K562 (cell line): ENCODE data around the gene RRAGD. TPM values are rescaled to one million over a fixed set of nuclear protein-coding genes. Genes with fewer than 3 reads are reported as not detected.

Experiments
- ATAC-seq: fragments of 200-7000 bp; cut with Tn5 transposase; 3 replicates; pipeline ENCODE4 v1.9.1; 2020; ENCODE audit warnings: moderate library complexity
- BruUV-seq: library from RNA; stranded (reverse); fragments of 400-500 nt; replicated peaks from 2 replicates; lab custom pipeline; 2021; lab: Mats Ljungman, UMichigan
- CTCF ChIA-PET: fragments of 300-600 bp; formaldehyde crosslinking; extraction: SDS; loops from one replicate; lab custom pipeline; 2021; ENCODE audit warnings: low intra/inter-chr PET ratio; lab: Yijun Ruan, JAX
- POLR2A ChIA-PET: fragments of 300-600, 350-650 bp; sonication (Branson Sonifier 250); formaldehyde crosslinking; extraction: SDS; loops from one replicate; lab custom pipeline; 2021; ENCODE audit warnings: antibody characterized with exemption, inconsistent platforms; lab: Yijun Ruan, JAX
- DNase-seq, 4 experiments: peaks; one replicate each; pipeline versions ENCODE4 v3.0.0 to v3.0.0-alpha.2; 2011 to 2018; ENCODE audit warnings: low spot score in 3 of 4, mixed read lengths in 3 of 4; ENCODE audit errors: extremely low read depth in 1 of 4
- FAIRE-seq: peaks from 2 replicates; lab custom pipeline; 2011; peaks lifted over from hg19 to GRCh38; lab: Jason Lieb, UNC
- H2AFZ ChIP-seq: 2 replicates; pipeline ENCODE4 v1.6.0; 2011; ENCODE audit warnings: low read depth, low read length, control low read depth, inconsistent platforms
- H3K27ac ChIP-seq: fragments of 200-600 bp; 3 replicates; pipeline ENCODE4 v1.8.0; 2011; ENCODE audit warnings: low read depth, mild to moderate bottlenecking, control low read depth, inconsistent platforms, low read length, moderate library complexity, mixed read lengths; ENCODE audit errors: extremely low read depth
- H3K27me3 ChIP-seq, 2 experiments: fragments of 300-600 bp in 1 of 2; 2 replicates in 1 of 2; 3 replicates in 1 of 2; pipeline versions ENCODE4 v1.6.0 to v1.8.0; 2011; ENCODE audit warnings: inconsistent platforms in 2 of 2, low read length in 2 of 2, mild to moderate bottlenecking in 1 of 2, mixed read lengths in 1 of 2, moderate library complexity in 1 of 2; ENCODE audit not compliant: control insufficient read depth in 2 of 2, insufficient read depth in 2 of 2
- H3K36me3 ChIP-seq: fragments of 300-600 bp; 3 replicates; pipeline ENCODE4 v1.8.0; 2011; ENCODE audit warnings: mild to moderate bottlenecking, low read length, inconsistent platforms; ENCODE audit not compliant: control insufficient read depth, insufficient read depth
- H3K4me1 ChIP-seq, 2 experiments: fragments of 200-600 bp in 1 of 2; replicated peaks in 1 of 2; 2 replicates in 1 of 2; 3 replicates in 1 of 2; pipeline versions ENCODE4 v1.5.1 to v1.8.0; 2011; ENCODE audit warnings: inconsistent platforms in 2 of 2, low read length in 2 of 2, mild to moderate bottlenecking in 1 of 2, mixed read lengths in 1 of 2, moderate library complexity in 1 of 2; ENCODE audit not compliant: control insufficient read depth in 2 of 2, insufficient read depth in 2 of 2
- H3K4me2 ChIP-seq: 2 replicates; pipeline ENCODE4 v1.6.1; 2011; ENCODE audit warnings: low read length, control low read depth, inconsistent platforms, mixed read lengths; ENCODE audit not compliant: insufficient read depth
- H3K4me3 ChIP-seq: fragments of 200-600 bp; sonication (generic), shearing (Covaris generic); 2 replicates; pipeline ENCODE4 v1.5.1; 2016; ENCODE audit warnings: control low read depth, inconsistent platforms
- H3K79me2 ChIP-seq: fragments of 200-600 bp; 3 replicates; pipeline ENCODE4 v1.8.0; 2011; ENCODE audit warnings: low read length, inconsistent platforms; ENCODE audit not compliant: control insufficient read depth, insufficient read depth
- H3K9ac ChIP-seq, 2 experiments: 2 replicates each; pipeline versions ENCODE4 v1.6.0 to v1.6.1; 2011; ENCODE audit warnings: low read depth in 2 of 2, low read length in 2 of 2, control low read depth in 1 of 2, inconsistent platforms in 1 of 2, mild to moderate bottlenecking in 1 of 2, mixed read lengths in 1 of 2; ENCODE audit not compliant: insufficient read depth in 1 of 2
- H3K9me1 ChIP-seq: one replicate; pipeline ENCODE4 v1.6.0; 2011; ENCODE audit warnings: inconsistent platforms, mild to moderate bottlenecking, low read length, moderate library complexity; ENCODE audit not compliant: control insufficient read depth, insufficient read depth
- H3K9me3 ChIP-seq: replicated peaks from 2 replicates; pipeline ENCODE4 v1.5.1; 2011; ENCODE audit warnings: low read depth, low read length, inconsistent platforms; ENCODE audit not compliant: control insufficient read depth, insufficient read depth
- H4K20me1 ChIP-seq: replicated peaks from 2 replicates; pipeline ENCODE4 v1.6.1; 2011; ENCODE audit warnings: low read length, inconsistent platforms, mixed read lengths; ENCODE audit not compliant: control insufficient read depth, insufficient read depth
- BRF1 ChIP-seq: IDR thresholded peaks from 3 replicates; pipeline ENCODE4 v1.6.1; 2011; ENCODE audit warnings: borderline replicate concordance, mild to moderate bottlenecking; ENCODE audit not compliant: insufficient read length; ENCODE audit errors: extremely low read depth
- CHD7 ChIP-seq: fragments of 200-600 bp; sonication (generic); IDR thresholded peaks from one replicate; pipeline ENCODE4 v1.6.1; 2012; ENCODE audit warnings: mild to moderate bottlenecking, low read depth, low read length, inconsistent platforms
- ILK ChIP-seq: fragments of 450-650 bp; IDR thresholded peaks from 2 replicates; pipeline ENCODE4 v1.6.1; 2016; ENCODE audit warnings: missing genetic modification characterization, low read depth, mild to moderate bottlenecking, missing compliant biosample characterization, moderate library complexity, borderline replicate concordance
- LCOR ChIP-seq: sonication (generic); formaldehyde crosslinking; IDR thresholded peaks from 2 replicates; pipeline ENCODE4 v1.8.0; 2022; ENCODE audit warnings: mild to moderate bottlenecking, missing genetic modification reagents
- MYC ChIP-seq, 2 experiments: fragments of 250-450 bp in 1 of 2; sonication (Bioruptor Pico) in 1 of 2; IDR thresholded peaks; 2 replicates each; pipeline versions ENCODE4 v1.5.1 to v1.6.1; 2012 to 2021; ENCODE audit warnings: low read depth in 2 of 2, borderline replicate concordance in 1 of 2, improper control_type of control experiment in 1 of 2, low read length in 1 of 2, mild to moderate bottlenecking in 1 of 2, moderate library complexity in 1 of 2
- RBM25 ChIP-seq: fragments of 200-400 bp; formaldehyde crosslinking; IDR thresholded peaks from 2 replicates; pipeline ENCODE4 v1.6.1; 2018; ENCODE audit warnings: low read length, low read depth, moderate library complexity; ENCODE audit not compliant: severe bottlenecking
- SREBF1 ChIP-seq: fragments of 150-350 bp; IDR thresholded peaks from 2 replicates; pipeline ENCODE4 v1.6.1; 2014; ENCODE audit warnings: antibody characterized with exemption, low read depth, low read length, borderline replicate concordance
- SUPT5H ChIP-seq: fragments of 450-650 bp; IDR thresholded peaks from 2 replicates; pipeline ENCODE4 v1.6.1; 2016
- TAF7 ChIP-seq: fragments of 450-650 bp; IDR thresholded peaks from 2 replicates; pipeline ENCODE4 v1.6.1; 2016; ENCODE audit warnings: missing genetic modification characterization, missing compliant biosample characterization
- ZNF551 ChIP-seq: fragments of 250-450 bp; sonication (Bioruptor Pico); IDR thresholded peaks from 2 replicates; pipeline ENCODE4 v1.5.0; 2021; ENCODE audit warnings: mild to moderate bottlenecking, moderate library complexity
- ZNF644 ChIP-seq: fragments of 200-800 bp; sonication (Bioruptor generic); IDR thresholded peaks from 2 replicates; pipeline ENCODE4 v1.6.1; 2016; ENCODE audit warnings: low read depth, missing genetic modification characterization, missing compliant biosample characterization
- ZSCAN32 ChIP-seq: fragments of 450-650 bp; formaldehyde crosslinking; IDR thresholded peaks from 2 replicates; pipeline ENCODE4 v1.4.0; 2020; ENCODE audit warnings: mild to moderate bottlenecking, moderate library complexity
- WGBS: fragments of 100-300 bp; shearing (Covaris generic); methylation state at CpG from one replicate; pipeline ENCODE4 v1.1.6; 2016; ENCODE audit warnings: low coverage, mixed read lengths; ENCODE audit not compliant: insufficient coverage; ENCODE audit errors: missing lambda C conversion rate; 5-methylcytosine and 5-hydroxymethylcytosine counted together
- in situ Hi-C: fragments of 300-500 bp; cut with MboI; formaldehyde crosslinking; loops from 4 replicates; pipeline ENCODE4 v1.15.0; 2018; ENCODE audit warnings: inconsistent platforms, mixed read lengths
- intact Hi-C: fragments of 100-400 bp; cut with micrococcal nuclease; formaldehyde crosslinking; loops from 2 replicates; pipeline ENCODE4 v1.14.2; 2022
- polyA plus RNA-seq, 8 experiments: library from polyadenylated mRNA; depleted of rRNA in 4 of 8; stranded (reverse) in 5 of 8; unstranded in 3 of 8; fragments of >200 nt; fragmentation: Nextera tagmentation in 2 of 8; fragmentation: Illumina TruSeq in 1 of 8; extraction: Ambion mirVana in 2 of 8; extraction: Trizol in 1 of 8; gene quantifications; 2 replicates each; pipeline versions ENCODE4 v1.2.1 to v1.2.3, GENCODE V29; 2011 to 2014; ENCODE audit warnings: inconsistent platforms in 1 of 8, missing spikeins in 1 of 8
- total RNA-seq, 7 experiments: library from RNA; depleted of rRNA in 6 of 7; stranded (reverse); fragments of >200 nt in 6 of 7; fragmentation: Illumina TruSeq in 2 of 7; extraction: Trizol in 2 of 7; gene quantifications; 2 replicates each; pipeline versions ENCODE4 v1.2.1 to v1.2.3, GENCODE V29; 2011 to 2021; ENCODE audit warnings: low replicate concordance in 1 of 7

The RRAGD gene
- total and polyA plus RNA-seq, 9 of the 15 experiments (the other 6 are each of a cell fraction or from before 2014, with no cell fraction given): 0.03 to 0.07 (median 0.04) TPM; not detected in 6

- FAIRE-seq: no peak
- no peaks in the 10 kb centered on the region for H3K9me3 ChIP-seq
- H3K27me3 ChIP-seq: peaks cover 25 to 47% of the 10 kb centered on the region in 2 experiments
- H3K4me2 ChIP-seq: no peak overlapping the region
- intact Hi-C loops: no loop called here
- DNase-seq: no peak
- ChIA-PET POLR2A (no interaction called here), CTCF (no interaction called here)
- no peak overlapping the region for H2AFZ ChIP-seq
- no peaks in the 10 kb centered on the region for H3K79me2 ChIP-seq
- WGBS: 0% methylated on average over 2 of the region's 2 CpGs
- H3K4me3 ChIP-seq: no peak overlapping the region
- in situ Hi-C loops: no loop called here
- H3K9me1 ChIP-seq: no peaks in the 10 kb centered on the region
- H3K36me3 ChIP-seq: no peaks in the 10 kb centered on the region
- no peaks in the 10 kb centered on the region for H3K4me1 ChIP-seq
- H4K20me1 ChIP-seq: no peaks in the 10 kb centered on the region
- no TSS peak for BruUV-seq
- H3K27ac ChIP-seq: no peak overlapping the region
- H3K9ac ChIP-seq: no peak overlapping the region
- ATAC-seq: no peak
- TF ChIP-seq ZSCAN32 (CRISPR knock-in tag): no peak
- TF ChIP-seq CHD7: no peak
- TF ChIP-seq ZNF551: no peak
- no peak for TF ChIP-seq BRF1
- TF ChIP-seq TAF7: no peak
- TF ChIP-seq SUPT5H: no peak
- TF ChIP-seq LCOR (CRISPR knock-in tag): no peak
- no peak for TF ChIP-seq ILK (tag)
- TF ChIP-seq MYC (IDR thresholded peaks at IDR 0.05; ENCODE audit: low read depth, low read length): no peak
- TF ChIP-seq MYC (CRISPR knock-in tag; IDR thresholded peaks at IDR 0.05; ENCODE audit: borderline replicate concordance, low read depth): no peak
- TF ChIP-seq ZNF644 (tag): no peak
- TF ChIP-seq SREBF1: no peak
- no peak for TF ChIP-seq RBM25
These were observed 31.0 kb downstream of the RRAGD start for GRCh38 chr6:89381031-89381430.
